22Rv1 (cell line): ENCODE data around the gene SCYL3.

ENCODE experiments used
- ZFX ChIP-seq: fragments of 450-650 bp; IDR thresholded peaks from 2 replicates; pipeline ENCODE4 v1.6.1; 2017; ENCODE audit warnings: antibody characterized with exemption, borderline replicate concordance
- TF ChIP-seq, protein P1 (sequence below): fragments of 450-650 bp; IDR thresholded peaks from 2 replicates; pipeline ENCODE4 v1.5.1; 2017; ENCODE audit warnings: mild to moderate bottlenecking

DNA sequence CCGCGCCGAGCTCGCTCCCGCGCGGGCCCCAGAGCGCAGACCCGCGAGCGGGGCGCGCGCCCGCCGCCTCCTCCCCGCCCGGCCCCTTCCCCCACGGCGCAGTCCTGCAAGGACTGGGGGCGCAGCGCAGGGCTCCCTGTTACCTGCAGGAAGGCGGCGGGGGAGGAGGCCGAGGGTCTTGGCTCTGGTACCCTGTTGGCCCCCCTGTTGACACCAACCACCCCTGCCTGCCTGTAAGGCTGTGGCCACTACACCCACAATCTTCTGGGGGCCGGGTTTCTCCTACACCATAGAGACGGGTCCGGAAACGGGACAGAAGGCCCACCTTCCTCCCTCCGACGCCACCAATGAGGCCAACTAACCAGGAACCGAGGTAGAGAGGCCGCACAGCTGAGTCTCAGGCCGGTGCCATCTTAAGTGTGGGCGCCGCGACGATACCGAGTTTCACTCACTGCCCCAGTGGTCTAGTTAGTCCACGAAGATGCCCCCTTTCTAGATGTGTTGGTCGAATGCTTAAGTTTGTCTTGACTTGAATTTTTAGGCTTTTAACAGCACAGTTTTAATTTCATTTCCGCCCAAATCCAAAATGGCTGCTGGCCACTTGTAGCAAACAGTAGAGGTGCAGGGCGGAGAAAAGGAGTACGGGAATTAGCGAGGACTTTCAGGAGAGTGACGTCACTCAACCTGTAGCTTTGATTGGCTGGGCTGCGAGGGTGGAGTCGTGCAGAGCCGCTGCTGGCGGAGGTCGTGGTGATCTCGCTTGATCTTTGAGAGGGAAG lies at the start of gene SCYL3:
- TF ChIP-seq, protein P1, sequence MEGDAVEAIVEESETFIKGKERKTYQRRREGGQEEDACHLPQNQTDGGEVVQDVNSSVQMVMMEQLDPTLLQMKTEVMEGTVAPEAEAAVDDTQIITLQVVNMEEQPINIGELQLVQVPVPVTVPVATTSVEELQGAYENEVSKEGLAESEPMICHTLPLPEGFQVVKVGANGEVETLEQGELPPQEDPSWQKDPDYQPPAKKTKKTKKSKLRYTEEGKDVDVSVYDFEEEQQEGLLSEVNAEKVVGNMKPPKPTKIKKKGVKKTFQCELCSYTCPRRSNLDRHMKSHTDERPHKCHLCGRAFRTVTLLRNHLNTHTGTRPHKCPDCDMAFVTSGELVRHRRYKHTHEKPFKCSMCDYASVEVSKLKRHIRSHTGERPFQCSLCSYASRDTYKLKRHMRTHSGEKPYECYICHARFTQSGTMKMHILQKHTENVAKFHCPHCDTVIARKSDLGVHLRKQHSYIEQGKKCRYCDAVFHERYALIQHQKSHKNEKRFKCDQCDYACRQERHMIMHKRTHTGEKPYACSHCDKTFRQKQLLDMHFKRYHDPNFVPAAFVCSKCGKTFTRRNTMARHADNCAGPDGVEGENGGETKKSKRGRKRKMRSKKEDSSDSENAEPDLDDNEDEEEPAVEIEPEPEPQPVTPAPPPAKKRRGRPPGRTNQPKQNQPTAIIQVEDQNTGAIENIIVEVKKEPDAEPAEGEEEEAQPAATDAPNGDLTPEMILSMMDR, result no peak
- TF ChIP-seq ZFX, result no peak
